Amygdala (tissue), 56 donors: ENCODE results near the gene PTPRN2.
A peak's percentile ranks its signal among the peaks of the same experiment; 100 is the strongest.
"Not testable (repeated sequence)": the region's sequence is repeated elsewhere in the genome, so short reads cannot be mapped to it uniquely, and the experiment has no call there.

Source experiments
- DNase-seq, 56 donors: peaks; one replicate each; lab custom pipeline; 2025; lab: John Stamatoyannopoulos, UW

Gene PTPRN2

GRCh38 chr7:158043551-158044481 lies 543.8 kb downstream of the PTPRN2 start:
- DNase-seq = peak in 1 of 56 donors; percentile 27

- no peak for DNase-seq
These were observed 545.3 kb downstream of the PTPRN2 start for GRCh38 chr7:158042156-158042880.

- no peak for DNase-seq
These were observed 547.4 kb downstream of the PTPRN2 start for GRCh38 chr7:158040199-158040598.

- no peak for DNase-seq
These were observed 548.4 kb downstream of the PTPRN2 start for GRCh38 chr7:158039270-158039669.

GRCh38 chr7:158037211-158037610 lies 550.4 kb downstream of the PTPRN2 start:
- no peak for DNase-seq

- no peak for DNase-seq
These were observed 552.3 kb downstream of the PTPRN2 start for GRCh38 chr7:158035343-158035742.

- no peak for DNase-seq
These were observed 553.1 kb downstream of the PTPRN2 start for GRCh38 chr7:158034571-158034970.

GRCh38 chr7:158033925-158034324 lies 553.7 kb downstream of the PTPRN2 start:
- not testable (repeated sequence) for DNase-seq

GRCh38 chr7:158033196-158033595 lies 554.4 kb downstream of the PTPRN2 start:
- no peak for DNase-seq

GRCh38 chr7:158032561-158033115 lies 555.0 kb downstream of the PTPRN2 start:
- DNase-seq = no peak

GRCh38 chr7:158031867-158032308 lies 555.7 kb downstream of the PTPRN2 start:
- DNase-seq = peak in 1 of 56 donors; percentile 9

GRCh38 chr7:158030566-158030965 lies 557.1 kb downstream of the PTPRN2 start:
- DNase-seq = no peak

- no peak for DNase-seq
These were observed 557.6 kb downstream of the PTPRN2 start for GRCh38 chr7:158030071-158030470.

GRCh38 chr7:158029509-158029908 lies 558.1 kb downstream of the PTPRN2 start:
- no peak for DNase-seq

GRCh38 chr7:158028971-158029370 lies 558.7 kb downstream of the PTPRN2 start:
- DNase-seq = no peak

GRCh38 chr7:158028290-158028941 lies 559.2 kb downstream of the PTPRN2 start:
- DNase-seq = no peak

GRCh38 chr7:158027646-158028045 lies 560.0 kb downstream of the PTPRN2 start:
- DNase-seq = no peak

- no peak for DNase-seq
These were observed 560.9 kb downstream of the PTPRN2 start for GRCh38 chr7:158026636-158027265.

GRCh38 chr7:158025686-158026600 lies 561.7 kb downstream of the PTPRN2 start:
- no peak for DNase-seq
